ENCODE data around the gene COMMD10. TPM values are rescaled to one million over a fixed set of nuclear protein-coding genes. Genes with fewer than 3 reads are reported as not detected.
"Not testable (repeated sequence)": the region's sequence is repeated elsewhere in the genome, so short reads cannot be mapped to it uniquely, and the experiment has no call there.

The COMMD10 gene
- 10 to 100 TPM; 25.0 to 37.7 (median 30.8) TPM for polyA plus RNA-seq (ENCODE audit: insufficient read length in 10 of 10)
- long read RNA-seq, donor 1, transcript COMMD10-201 (7 exons, 1,469 nt) = major isoform, 13 of 13 reads
- long read RNA-seq, donor 1, partial matches to known transcripts = 0 of 13 reads
- long read RNA-seq, donor 1, other reads (novel, unspliced or antisense) = 0 of 13 reads
- long read RNA-seq, donor 2, transcript COMMD10-201 (7 exons, 1,469 nt) = major isoform, 10 of 10 reads
- long read RNA-seq, donor 2, partial matches to known transcripts = 0 of 10 reads
- long read RNA-seq, donor 2, other reads (novel, unspliced or antisense) = 0 of 10 reads
- long read RNA-seq, donor 3 = 0 reads
- long read RNA-seq, donor 4, transcript COMMD10-201 (7 exons, 1,469 nt) = major isoform, 5 of 5 reads
- long read RNA-seq, donor 4, partial matches to known transcripts = 0 of 5 reads
- long read RNA-seq, donor 4, other reads (novel, unspliced or antisense) = 0 of 5 reads
- long read RNA-seq, donor 5, transcript COMMD10-201 (7 exons, 1,469 nt) = major isoform, 10 of 10 reads
- long read RNA-seq, donor 5, partial matches to known transcripts = 0 of 10 reads
- long read RNA-seq, donor 5, other reads (novel, unspliced or antisense) = 0 of 10 reads
- long read RNA-seq, donor 6, transcript COMMD10-201 (7 exons, 1,469 nt) = major isoform, 17 of 17 reads
- long read RNA-seq, donor 6, partial matches to known transcripts = 0 of 17 reads
- long read RNA-seq, donor 6, other reads (novel, unspliced or antisense) = 0 of 17 reads
- long read RNA-seq, donor 7, transcript COMMD10-201 (7 exons, 1,469 nt) = major isoform, 9 of 9 reads
- long read RNA-seq, donor 7, partial matches to known transcripts = 0 of 9 reads
- long read RNA-seq, donor 7, other reads (novel, unspliced or antisense) = 0 of 9 reads
- long read RNA-seq, donor 8, partial matches to known transcripts = 5 of 9 reads
- long read RNA-seq, donor 8, other reads (novel, unspliced or antisense) = 0 of 9 reads
- long read RNA-seq, donor 9, partial matches to known transcripts = 0 of 5 reads
- long read RNA-seq, donor 9, other reads (novel, unspliced or antisense) = 0 of 5 reads

GRCh38 chr5:116084871-116085715 is at the start of gene COMMD10:
COMMD10 (plus strand) TSS chr5:116085025.
- peak; percentile 83 to 94 (median 86) for DNase-seq

GRCh38 chr5:116035123-116035522 is 49.7 kb upstream of the COMMD10 start:
- DNase-seq = no peak

GRCh38 chr5:116037236-116037822 is 47.5 kb upstream of the COMMD10 start:
- peak in 1 of 3 donors; percentile 7 for DNase-seq

GRCh38 chr5:116038817-116039216 is 46.0 kb upstream of the COMMD10 start:
- no peak for DNase-seq

GRCh38 chr5:116042375-116042774 is 42.5 kb upstream of the COMMD10 start:
- DNase-seq = no peak

GRCh38 chr5:116044073-116044472 is 40.8 kb upstream of the COMMD10 start:
- DNase-seq = no peak

GRCh38 chr5:116045821-116046220 is 39.0 kb upstream of the COMMD10 start:
- DNase-seq = no peak

- no peak for DNase-seq
These were observed 38.6 kb upstream of the COMMD10 start for GRCh38 chr5:116046261-116046660.

GRCh38 chr5:116046823-116047222 is 38.0 kb upstream of the COMMD10 start:
- no peak for DNase-seq

GRCh38 chr5:116058346-116058936 is 26.4 kb upstream of the COMMD10 start:
- DNase-seq = no peak

- DNase-seq = no peak
These were observed 22.5 kb upstream of the COMMD10 start for GRCh38 chr5:116062352-116062751.

GRCh38 chr5:116063950-116064349 is 20.9 kb upstream of the COMMD10 start:
- no peak for DNase-seq

GRCh38 chr5:116068028-116068632 is 16.7 kb upstream of the COMMD10 start:
- DNase-seq = peak; percentile 61 to 83 (median 73)

- no peak for DNase-seq
These were observed 13.6 kb upstream of the COMMD10 start for GRCh38 chr5:116071211-116071610.

- no peak for DNase-seq
These were observed 9.5 kb upstream of the COMMD10 start for GRCh38 chr5:116075191-116075831.

GRCh38 chr5:116076496-116076895 is 8.3 kb upstream of the COMMD10 start:
- no peak for DNase-seq

GRCh38 chr5:116078199-116078598 is 6.6 kb upstream of the COMMD10 start:
- no peak for DNase-seq

- DNase-seq = peak in 1 of 3 donors; percentile 33
These were observed 536 bp upstream of the COMMD10 start for GRCh38 chr5:116084287-116084691.

GRCh38 chr5:116086309-116086708 is 1.5 kb downstream of the COMMD10 start:
- DNase-seq = not testable (repeated sequence)

GRCh38 chr5:116088062-116088461 is 3.2 kb downstream of the COMMD10 start:
- no peak for DNase-seq
